HG03135 (cell line): ENCODE measurements around the gene FMO5.
A peak's percentile ranks its signal among the peaks of the same experiment; 100 is the strongest.
"Not testable (repeated sequence)": the region's sequence is repeated elsewhere in the genome, so short reads cannot be mapped to it uniquely, and the experiment has no call there.

Source experiments
- ATAC-seq: cut with Tn5 transposase; IDR thresholded peaks from one replicate; pipeline ENCODE4 v1.9.1; 2021; ENCODE audit warnings: mild to moderate bottlenecking, moderate library complexity; ENCODE audit not compliant: unreplicated experiment

Gene FMO5

GRCh38 chr1:147225193-147225730 lies at the start of gene FMO5:
TSS of gene FMO5 (minus strand) at chr1:147225339. CDS start at chr1:147225029, 310 bp downstream.
- ATAC-seq = peak; percentile 66

GRCh38 chr1:147273409-147274336 lies 48.5 kb upstream of the FMO5 start:
- peak; percentile 63 for ATAC-seq

DNA sequence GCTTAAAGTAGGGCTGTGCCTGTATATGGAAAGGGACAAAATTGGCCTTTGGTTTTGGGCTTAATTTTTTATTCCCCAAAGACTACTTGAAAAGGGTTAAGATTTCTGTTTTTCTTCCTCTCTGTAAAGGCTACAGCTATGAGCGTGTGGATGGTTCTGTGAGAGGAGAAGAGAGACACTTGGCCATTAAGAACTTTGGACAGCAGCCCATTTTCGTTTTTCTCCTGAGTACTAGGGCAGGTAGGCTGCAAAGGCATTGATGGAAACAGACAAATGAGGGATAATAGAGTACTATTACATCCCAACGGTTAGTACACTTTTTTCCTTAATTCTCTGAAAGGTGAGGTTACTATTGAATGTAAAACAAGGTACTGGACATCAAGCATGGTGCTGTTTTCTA lies 46.9 kb upstream of the FMO5 start:
- ATAC-seq = no peak

GRCh38 chr1:147270721-147271120 lies 45.6 kb upstream of the FMO5 start:
- no peak for ATAC-seq

GRCh38 chr1:147267711-147268110 lies 42.6 kb upstream of the FMO5 start:
- ATAC-seq = no peak

DNA sequence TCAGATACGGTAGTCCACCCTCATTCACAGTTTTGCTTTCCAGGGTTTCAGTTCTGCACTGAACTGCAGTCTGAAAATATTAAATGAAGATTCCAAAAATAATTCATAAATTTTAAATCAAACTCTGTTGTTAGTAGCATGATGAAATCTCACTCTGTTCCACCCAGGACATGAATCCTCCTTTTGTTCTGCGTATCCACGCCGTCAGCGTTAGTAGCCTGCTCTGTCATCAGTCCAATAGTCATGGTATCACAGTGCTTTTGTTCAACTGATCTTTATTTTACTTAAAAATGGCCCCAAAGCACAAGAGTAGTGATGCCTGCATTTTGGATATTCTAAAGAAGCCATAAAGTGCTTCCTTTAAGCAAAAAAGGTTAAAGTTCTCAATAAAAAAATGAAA lies 41.2 kb upstream of the FMO5 start:
- ATAC-seq = no peak

DNA sequence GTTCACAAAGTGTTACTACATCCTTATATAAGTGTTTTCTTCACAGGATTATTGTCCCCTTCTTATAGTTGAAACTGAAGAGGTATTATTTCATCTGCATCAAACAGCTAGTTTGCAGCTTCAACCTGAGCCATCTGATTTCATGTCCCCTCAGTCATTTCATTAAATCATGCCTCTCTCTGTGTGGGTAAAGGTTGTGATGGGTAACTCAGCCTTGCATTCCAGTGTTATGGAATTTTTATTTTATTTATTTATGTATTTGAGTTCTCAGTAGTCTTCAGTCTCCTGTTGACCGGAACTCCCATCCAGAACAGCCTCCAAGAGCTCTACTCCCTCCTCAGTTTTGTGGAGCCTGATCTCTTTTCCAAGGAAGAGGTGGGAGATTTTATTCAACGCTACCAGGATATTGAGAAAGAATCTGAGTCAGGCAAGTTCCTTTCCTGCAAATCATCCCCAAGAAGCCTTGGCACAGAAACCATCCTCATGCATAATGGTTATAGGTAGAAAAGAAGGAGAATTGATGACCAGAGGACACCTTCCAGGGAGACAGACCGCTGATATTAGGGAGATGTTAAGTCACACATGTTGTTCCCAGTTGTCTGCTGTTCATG lies 39.1 kb upstream of the FMO5 start:
- no peak for ATAC-seq

DNA sequence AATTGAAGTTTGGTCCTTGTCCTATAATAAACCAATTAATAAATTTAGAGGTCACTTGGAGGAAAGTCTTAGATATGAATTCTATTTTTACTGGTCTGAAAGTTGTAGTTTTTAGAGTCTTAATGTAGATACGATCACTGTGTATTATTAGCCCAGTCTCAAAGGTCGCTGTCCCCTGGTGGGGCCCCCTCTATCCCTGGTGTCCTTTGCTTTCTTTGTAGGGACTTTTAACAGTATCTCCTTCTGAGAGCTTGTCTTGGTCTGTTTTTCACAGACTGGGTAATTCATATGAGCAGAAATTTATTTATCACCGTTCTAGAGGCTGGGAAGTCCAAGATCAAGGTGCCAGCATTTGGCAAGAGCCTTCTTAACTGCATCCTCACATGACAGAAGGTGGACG lies 35.8 kb upstream of the FMO5 start:
- no peak for ATAC-seq

GRCh38 chr1:147252540-147252939 lies 27.4 kb upstream of the FMO5 start:
- ATAC-seq = no peak

GRCh38 chr1:147247656-147248238 lies 22.6 kb upstream of the FMO5 start:
- no peak for ATAC-seq

GRCh38 chr1:147246910-147247655 lies 21.9 kb upstream of the FMO5 start:
- no peak for ATAC-seq

GRCh38 chr1:147246044-147246690 lies 21.0 kb upstream of the FMO5 start:
- no peak for ATAC-seq

- ATAC-seq = no peak
Observed at GRCh38 chr1:147245586-147246021, 20.5 kb upstream of the FMO5 start.

DNA sequence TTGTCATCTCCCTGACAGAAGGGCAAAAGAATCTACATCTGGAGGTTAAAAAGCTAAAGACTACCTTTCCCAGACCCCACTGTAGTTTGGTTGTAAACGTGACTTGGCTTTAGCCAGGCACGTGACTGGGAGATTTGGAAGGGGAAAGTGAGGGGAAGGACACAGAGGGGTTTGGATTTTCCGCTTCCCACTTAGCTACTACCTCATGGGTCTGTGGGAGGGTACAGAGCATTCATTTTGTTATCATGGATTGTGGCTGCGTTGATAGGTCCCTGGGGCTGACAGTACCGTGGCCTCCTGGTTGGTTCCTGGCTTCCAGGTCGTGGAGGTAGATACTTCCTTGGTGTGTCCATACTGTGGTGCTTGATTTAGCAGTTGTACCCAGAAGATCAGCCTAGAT lies 20.0 kb upstream of the FMO5 start:
- no peak for ATAC-seq

- no peak for ATAC-seq
Observed at GRCh38 chr1:147243841-147244240, 18.7 kb upstream of the FMO5 start.

DNA sequence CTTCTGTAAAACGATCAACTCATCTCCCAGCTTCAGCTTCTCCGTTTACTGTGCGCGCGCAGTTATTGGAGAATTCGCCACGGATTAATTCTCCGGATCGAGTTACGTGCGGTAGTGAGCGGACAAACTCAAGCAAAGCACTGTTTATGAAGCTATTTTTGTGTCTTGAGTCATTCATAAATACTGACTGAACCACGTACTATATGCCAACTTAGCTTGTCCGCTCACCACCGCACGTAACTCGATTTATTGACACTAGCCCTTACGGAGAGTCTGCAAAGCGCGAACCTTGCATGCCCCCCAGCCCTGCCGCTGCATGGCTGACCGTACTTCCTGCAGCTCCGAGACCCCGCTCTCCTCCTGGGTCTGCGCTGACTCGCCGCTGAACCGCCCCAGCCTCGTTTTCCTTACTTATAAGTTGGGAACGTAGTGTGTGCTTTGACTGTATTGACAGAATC lies 18.1 kb upstream of the FMO5 start:
- ATAC-seq = no peak

DNA sequence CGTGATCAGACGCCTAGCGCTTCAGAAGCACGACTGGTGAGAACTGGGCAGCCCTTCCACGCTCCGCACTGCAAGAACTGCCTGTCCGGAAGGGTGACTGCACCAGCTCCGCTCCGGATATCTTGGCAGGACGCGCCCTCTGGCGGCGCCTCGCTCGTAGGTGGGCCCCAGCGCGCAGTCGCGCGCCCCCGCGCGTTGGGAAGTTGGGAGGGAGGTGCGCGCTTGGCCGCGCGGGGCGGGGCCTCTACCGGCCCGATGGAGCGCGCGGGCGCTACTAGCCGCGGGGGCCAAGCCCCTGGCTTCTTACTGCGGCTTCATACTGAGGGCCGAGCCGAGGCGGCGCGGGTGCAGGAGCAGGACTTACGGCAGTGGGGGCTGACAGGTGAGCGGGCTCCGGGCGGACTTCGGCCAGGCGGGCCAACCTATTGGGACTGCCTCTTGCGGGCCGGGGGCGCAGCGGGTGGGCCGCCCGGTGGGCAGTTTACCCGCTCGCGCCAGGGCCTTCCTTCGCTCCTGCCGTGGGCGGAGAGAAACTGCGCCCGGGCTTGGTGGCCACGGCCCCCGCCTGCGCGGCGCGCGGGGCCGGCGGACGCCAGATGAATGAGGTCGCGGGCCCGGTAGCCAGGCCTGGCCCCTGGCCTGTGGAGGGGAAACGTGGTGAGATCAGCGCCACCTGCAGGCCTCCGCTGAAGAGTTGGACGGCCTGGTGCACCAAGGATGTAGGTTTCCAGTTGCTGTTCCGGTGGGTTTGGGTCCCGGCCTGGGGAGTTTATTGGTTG lies 17.5 kb upstream of the FMO5 start, which contains the start of gene CHD1L:
TSS of gene CHD1L (plus strand) at position 236 of the 779 bp plus-strand sequence. CDS start at position 256, 20 bp downstream.
- peak; percentile 86 for ATAC-seq

DNA sequence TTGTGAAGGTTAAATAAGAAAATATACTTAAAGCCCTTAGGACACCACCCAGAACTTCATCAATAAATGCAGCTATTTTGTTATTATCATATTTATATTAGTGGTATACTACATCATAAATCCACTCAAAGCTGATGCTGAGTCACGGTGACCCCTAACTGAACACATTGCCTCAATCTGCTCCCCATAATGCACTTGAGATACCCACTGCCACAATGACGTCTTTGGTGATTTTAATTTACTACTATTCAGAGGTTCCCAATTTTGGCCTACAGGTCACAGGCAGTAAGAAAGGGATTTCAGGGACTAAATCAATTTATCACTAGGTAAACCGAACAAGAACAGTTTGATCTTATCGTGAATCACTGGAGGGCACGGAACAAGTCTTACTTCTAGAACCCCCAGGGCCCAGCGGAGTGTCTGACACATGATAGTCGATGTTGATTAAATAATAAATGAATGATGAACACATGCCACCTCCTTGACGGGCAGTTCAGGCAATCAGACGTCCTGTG lies 16.9 kb upstream of the FMO5 start:
- no peak for ATAC-seq

DNA sequence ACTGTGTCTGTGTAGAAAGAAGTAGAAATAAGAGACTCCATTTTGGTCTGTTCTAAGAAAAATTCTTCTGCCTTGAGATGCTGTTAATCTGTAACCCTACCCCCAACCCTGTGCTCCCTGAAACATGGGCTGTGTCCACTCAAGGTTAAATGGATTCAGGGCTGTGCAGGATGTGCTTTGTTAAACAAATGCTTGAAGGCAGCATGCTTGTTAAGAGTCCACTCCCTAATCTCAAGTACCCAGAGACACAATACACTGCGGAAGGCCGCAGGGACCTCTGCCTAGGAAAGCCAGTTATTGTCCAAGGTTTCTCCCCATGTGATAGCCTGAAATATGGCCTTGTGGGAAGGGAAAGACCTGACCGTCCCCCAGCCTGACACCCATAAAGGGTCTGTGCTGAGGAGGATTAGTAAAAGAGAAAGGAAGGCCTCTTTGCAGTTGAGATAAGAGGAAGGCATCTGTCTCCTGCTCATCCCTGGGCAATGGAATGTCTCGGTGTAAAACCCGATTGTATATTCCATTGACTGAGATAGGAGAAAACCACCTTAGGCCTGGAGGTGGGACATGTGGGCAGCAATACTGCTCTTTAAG lies 15.1 kb upstream of the FMO5 start:
- ATAC-seq = not testable (repeated sequence)
